ENCODE results near the gene ZNF423. TPM values are rescaled to one million over a fixed set of nuclear protein-coding genes. Genes with fewer than 3 reads are reported as not detected.

Gene ZNF423
- total and polyA plus RNA-seq, 9 of the 15 experiments (the other 6 are each of a cell fraction or from before 2014, with no cell fraction given), result not detected

DNA sequence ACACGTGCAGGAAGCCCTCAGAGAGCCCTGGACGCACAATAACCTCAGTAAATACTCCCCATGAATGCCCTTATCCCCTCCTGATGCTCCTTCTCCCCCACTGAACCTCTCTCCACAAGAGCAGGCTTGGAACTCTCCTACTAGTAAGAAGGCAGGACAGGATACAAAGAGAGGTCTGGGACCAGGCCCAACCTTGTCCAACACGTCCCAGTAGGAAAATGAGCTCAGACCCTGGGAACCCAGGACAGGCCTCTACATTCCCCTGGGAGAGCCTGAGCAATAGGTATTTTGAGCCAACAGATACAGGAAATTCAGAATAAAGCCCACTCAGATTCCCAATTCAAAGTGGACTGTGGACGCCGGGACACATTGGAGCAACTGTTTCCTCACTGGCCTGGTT, 19.2 kb downstream of the ZNF423 start:
- BruUV-seq (replicated peaks), result no TSS peak
- POLR2A ChIA-PET, result no interaction called here
- H3K4me1 ChIP-seq (replicated peaks in 1 of 2; ENCODE audit: control insufficient read depth in 2 of 2, insufficient read depth in 2 of 2, low read length in 2 of 2), result peaks cover 0 to 5% of the 10 kb centered on the region in 2 experiments; a peak in 2 of 5 replicates
- FAIRE-seq (no peak), ATAC-seq (no peak), DNase-seq (ENCODE audit: extremely low read depth in 1 of 4, low spot score in 3 of 4) (no peak)
- no peak overlapping the region for H3K4me2 ChIP-seq (ENCODE audit: insufficient read depth, low read length)
- no peak overlapping the region for H2AFZ ChIP-seq (ENCODE audit: low read depth, low read length)
- intact Hi-C loops (cut with micrococcal nuclease), result no loop called here
- in situ Hi-C loops (cut with MboI), result no loop called here
- peaks cover 22 to 62% of the 10 kb centered on the region in 2 experiments for H3K27me3 ChIP-seq (ENCODE audit: control insufficient read depth in 2 of 2, insufficient read depth in 2 of 2, low read length in 2 of 2)
- no peaks in the 10 kb centered on the region for H3K79me2 ChIP-seq (ENCODE audit: control insufficient read depth, insufficient read depth, low read length)
- WGBS (ENCODE audit: insufficient coverage, low coverage, missing lambda C conversion rate), result 13% methylated on average over 5 of the region's 5 CpGs
- no peak overlapping the region for H3K4me3 ChIP-seq
- H3K9me3 ChIP-seq (replicated peaks; ENCODE audit: control insufficient read depth, insufficient read depth, low read depth, low read length), result no peaks in the 10 kb centered on the region
- H3K9me1 ChIP-seq (ENCODE audit: control insufficient read depth, insufficient read depth, low read length), result no peaks in the 10 kb centered on the region
- CTCF ChIA-PET (ENCODE audit: low intra/inter-chr PET ratio), result no interaction called here
- H3K36me3 ChIP-seq (ENCODE audit: control insufficient read depth, insufficient read depth, low read length), result no peaks in the 10 kb centered on the region
- H3K27ac ChIP-seq (ENCODE audit: extremely low read depth, low read depth, low read length), result no peak overlapping the region
- no peak overlapping the region for H3K9ac ChIP-seq (ENCODE audit: insufficient read depth in 1 of 2, low read depth in 2 of 2, low read length in 2 of 2)
- H4K20me1 ChIP-seq (replicated peaks; ENCODE audit: control insufficient read depth, insufficient read depth, low read length), result 0 out of 2 replicates have a peak, but pooled peaks cover 5% of the 10 kb centered on the region
- TF ChIP-seq ZNF133 (CRISPR knock-in tag; IDR thresholded peaks at IDR 0.05) (no peak), MCM7 (IDR thresholded peaks at IDR 0.05) (no peak), RNF2 (IDR thresholded peaks at IDR 0.05) (no peak), RUNX1 (IDR thresholded peaks at IDR 0.05; ENCODE audit: low read depth) (no peak), XRCC3 (IDR thresholded peaks at IDR 0.05) (no peak), GTF2B (IDR thresholded peaks at IDR 0.05; ENCODE audit: extremely low read depth, insufficient read length) (no peak), MTF1 (CRISPR knock-in tag; IDR thresholded peaks at IDR 0.05; ENCODE audit: borderline replicate concordance) (no peak), HNRNPLL (IDR thresholded peaks at IDR 0.05; ENCODE audit: low read depth, low read length, poor library complexity, severe bottlenecking) (no peak), SRSF1 (IDR thresholded peaks at IDR 0.05; ENCODE audit: low read depth, low read length) (no peak), SREBF1 (IDR thresholded peaks at IDR 0.05; ENCODE audit: borderline replicate concordance, low read depth, low read length) (no peak), ZNF695 (CRISPR knock-in tag; IDR thresholded peaks at IDR 0.05) (no peak), IRF1 (CRISPR knock-in tag; IDR thresholded peaks at IDR 0.05; ENCODE audit: borderline replicate concordance) (no peak), SMARCE1 (IDR thresholded peaks at IDR 0.05) (no peak), JUNB (CRISPR knock-in tag; conservative IDR thresholded peaks at IDR 0.05) (no peak), ZNF184 (CRISPR knock-in tag; IDR thresholded peaks at IDR 0.05) (no peak)
- TF ChIP-seq, protein P1, sequence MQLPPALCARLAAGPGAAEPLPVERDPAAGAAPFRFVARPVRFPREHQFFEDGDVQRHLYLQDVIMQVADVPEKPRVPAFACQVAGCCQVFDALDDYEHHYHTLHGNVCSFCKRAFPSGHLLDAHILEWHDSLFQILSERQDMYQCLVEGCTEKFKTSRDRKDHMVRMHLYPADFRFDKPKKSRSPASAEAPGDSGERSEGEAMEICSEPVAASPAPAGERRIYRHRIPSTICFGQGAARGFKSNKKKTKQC (CRISPR knock-in tag; IDR thresholded peaks at IDR 0.05), result no peak
- TF ChIP-seq, protein P2, sequence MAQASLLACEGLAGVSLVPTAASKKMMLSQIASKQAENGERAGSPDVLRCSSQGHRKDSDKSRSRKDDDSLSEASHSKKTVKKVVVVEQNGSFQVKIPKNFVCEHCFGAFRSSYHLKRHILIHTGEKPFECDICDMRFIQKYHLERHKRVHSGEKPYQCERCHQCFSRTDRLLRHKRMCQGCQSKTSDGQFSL (CRISPR knock-in tag; IDR thresholded peaks at IDR 0.05), result no peak
- TF ChIP-seq, protein P2 (tag; IDR thresholded peaks at IDR 0.05), result no peak
- TF ChIP-seq, protein P3, sequence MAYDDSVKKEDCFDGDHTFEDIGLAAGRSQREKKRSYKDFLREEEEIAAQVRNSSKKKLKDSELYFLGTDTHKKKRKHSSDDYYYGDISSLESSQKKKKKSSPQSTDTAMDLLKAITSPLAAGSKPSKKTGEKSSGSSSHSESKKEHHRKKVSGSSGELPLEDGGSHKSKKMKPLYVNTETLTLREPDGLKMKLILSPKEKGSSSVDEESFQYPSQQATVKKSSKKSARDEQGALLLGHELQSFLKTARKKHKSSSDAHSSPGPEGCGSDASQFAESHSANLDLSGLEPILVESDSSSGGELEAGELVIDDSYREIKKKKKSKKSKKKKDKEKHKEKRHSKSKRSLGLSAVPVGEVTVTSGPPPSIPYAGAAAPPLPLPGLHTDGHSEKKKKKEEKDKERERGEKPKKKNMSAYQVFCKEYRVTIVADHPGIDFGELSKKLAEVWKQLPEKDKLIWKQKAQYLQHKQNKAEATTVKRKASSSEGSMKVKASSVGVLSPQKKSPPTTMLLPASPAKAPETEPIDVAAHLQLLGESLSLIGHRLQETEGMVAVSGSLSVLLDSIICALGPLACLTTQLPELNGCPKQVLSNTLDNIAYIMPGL (CRISPR knock-in tag; IDR thresholded peaks at IDR 0.05), result no peak
